Vagina (tissue), 2 donors: ENCODE results near the gene KRTAP12-3.

Experiments used
- CTCF ChIP-seq, 3 experiments: fragments of 450-650 bp in 2 of 3; fragments of 200-600 bp in 1 of 3; sonication (generic) in 1 of 3; IDR thresholded peaks; one replicate each; pipeline ENCODE4 v1.5.1; 2017 to 2019; ENCODE audit warnings: antibody characterized with exemption in 3 of 3, mild to moderate bottlenecking in 2 of 3, moderate library complexity in 2 of 3
- POLR2A ChIP-seq, 2 donors: fragments of 450-650 bp; IDR thresholded peaks; one replicate each; pipeline ENCODE4 v1.6.1; 2017; ENCODE audit warnings: antibody characterized with exemption in 2 of 2, mild to moderate bottlenecking in 2 of 2, moderate library complexity in 2 of 2
- POLR2AphosphoS5 ChIP-seq, 2 donors: sonication (generic); formaldehyde crosslinking; IDR thresholded peaks; one replicate each; pipeline ENCODE4 v1.9.0; 2017; ENCODE audit warnings: antibody characterized with exemption in 2 of 2, mild to moderate bottlenecking in 2 of 2, low read depth in 1 of 2; ENCODE audit not compliant: insufficient read depth in 1 of 2

DNA sequence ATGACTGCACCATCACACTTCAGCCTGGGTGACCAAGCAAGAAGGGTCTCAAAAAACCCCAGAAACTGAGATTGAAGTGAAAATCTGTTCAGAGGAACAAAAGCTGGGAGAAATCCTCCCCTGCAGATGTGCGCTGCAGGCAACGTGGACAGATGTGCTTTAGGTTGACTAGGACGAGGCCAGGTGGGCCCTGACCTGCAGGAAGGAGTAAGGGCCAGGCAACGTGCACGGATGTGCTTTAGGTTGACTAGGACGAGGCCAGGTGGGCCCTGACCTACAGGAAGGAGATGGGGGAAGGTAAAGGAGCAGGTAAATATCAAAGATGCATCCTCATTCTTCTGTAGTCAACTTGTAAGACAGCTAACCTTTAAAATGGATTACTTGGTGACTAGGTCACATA, 26.8 kb downstream of the KRTAP12-3 start:
- no peak for TF ChIP-seq CTCF (IDR thresholded peaks at IDR 0.05)
- TF ChIP-seq POLR2A (IDR thresholded peaks at IDR 0.05) = no peak
- TF ChIP-seq POLR2AphosphoS5 (IDR thresholded peaks at IDR 0.05; ENCODE audit: insufficient read depth in 1 of 2, low read depth in 1 of 2) = no peak
